SK-N-SH (cell line): ENCODE data around the gene UGT1A3. TPM values are rescaled to one million over a fixed set of nuclear protein-coding genes. Genes with fewer than 3 reads are reported as not detected.

ENCODE experiments used
- CTCF ChIA-PET: fragments of 300-600, 350-600 bp; formaldehyde crosslinking; extraction: SDS; loops from one replicate; lab custom pipeline; 2021; lab: Yijun Ruan, JAX
- POLR2A ChIA-PET: fragments of 350-600 bp; sonication (Branson Sonifier 250); formaldehyde crosslinking; extraction: SDS; loops from one replicate; lab custom pipeline; 2020; ENCODE audit warnings: antibody characterized with exemption, inconsistent platforms; lab: Yijun Ruan, JAX
- DNase-seq: peaks from one replicate; pipeline ENCODE4 v3.0.0; 2012
- H2AFZ ChIP-seq: fragments of 200-600 bp; sonication (generic); 2 replicates; pipeline ENCODE4 v1.8.1; 2016; ENCODE audit warnings: antibody characterized with exemption, mild to moderate bottlenecking, low read depth
- H3F3A ChIP-seq: fragments of 200-600 bp; sonication (generic); replicated peaks from 2 replicates; pipeline ENCODE3; 2016; ENCODE audit warnings: antibody characterized with exemption, mild to moderate bottlenecking; ENCODE audit not compliant: insufficient read depth
- H3K27ac ChIP-seq, 2 experiments: fragments of 200-500 bp in 1 of 2; fragments of 200-600 bp in 1 of 2; sonication (Bioruptor generic) in 1 of 2; sonication (generic), shearing (Covaris generic) in 1 of 2; 2 replicates each; pipeline versions ENCODE4 v1.5.1 to v1.6.1; 2014 to 2016; ENCODE audit warnings: low read depth in 2 of 2, inconsistent platforms in 1 of 2, low read length in 1 of 2, mild to moderate bottlenecking in 1 of 2, mixed read lengths in 1 of 2
- H3K27me3 ChIP-seq: fragments of 200-600 bp; sonication (generic), shearing (Covaris generic); 2 replicates; pipeline ENCODE4 v1.6.1; 2016; ENCODE audit warnings: mixed run types; ENCODE audit not compliant: insufficient read depth
- H3K36me3 ChIP-seq, 2 experiments: fragments of 200-500 bp in 1 of 2; fragments of 200-600 bp in 1 of 2; sonication (Bioruptor generic) in 1 of 2; sonication (generic) in 1 of 2; replicated peaks in 1 of 2; 2 replicates each; pipeline versions ENCODE3 to v1.5.1; 2014 to 2016; ENCODE audit warnings: low read length in 1 of 2, mild to moderate bottlenecking in 1 of 2; ENCODE audit not compliant: insufficient read depth in 2 of 2, control insufficient read depth in 1 of 2
- H3K4me1 ChIP-seq, 2 experiments: fragments of 200-500 bp in 1 of 2; fragments of 200-600 bp in 1 of 2; sonication (Bioruptor generic) in 1 of 2; sonication (generic), shearing (Covaris generic) in 1 of 2; 2 replicates each; pipeline versions ENCODE4 v1.5.1 to v1.6.1; 2014 to 2016; ENCODE audit warnings: low read depth in 1 of 2, low read length in 1 of 2, mixed run types in 1 of 2; ENCODE audit not compliant: insufficient read depth in 2 of 2, control insufficient read depth in 1 of 2
- H3K4me2 ChIP-seq: fragments of 200-600 bp; sonication (generic), shearing (Covaris generic); 2 replicates; pipeline ENCODE4 v1.6.1; 2017; ENCODE audit warnings: mixed run types
- H3K4me3 ChIP-seq, 2 experiments: fragments of 200-500 bp in 1 of 2; fragments of 200-600 bp in 1 of 2; sonication (Bioruptor generic) in 1 of 2; sonication (generic), shearing (Covaris generic) in 1 of 2; 2 replicates each; pipeline versions ENCODE4 v1.5.1 to v1.8.1; 2014 to 2016; ENCODE audit warnings: low read depth in 2 of 2, inconsistent platforms in 1 of 2, low read length in 1 of 2, mild to moderate bottlenecking in 1 of 2, mixed read lengths in 1 of 2, moderate library complexity in 1 of 2
- H3K79me2 ChIP-seq: fragments of 200-600 bp; sonication (generic); 2 replicates; pipeline ENCODE4 v1.8.1; 2017; ENCODE audit warnings: mild to moderate bottlenecking; ENCODE audit not compliant: insufficient read depth
- H3K9ac ChIP-seq: fragments of 200-600 bp; sonication (generic); 2 replicates; pipeline ENCODE4 v1.6.1; 2017; ENCODE audit warnings: mixed run types
- H3K9me2 ChIP-seq: fragments of 200-600 bp; sonication (generic); 2 replicates; pipeline ENCODE4 v1.6.1; 2017; ENCODE audit warnings: mixed run types
- H3K9me3 ChIP-seq: fragments of 200-600 bp; sonication (generic); 2 replicates; pipeline ENCODE4 v1.6.1; 2017; ENCODE audit warnings: mixed run types, mild to moderate bottlenecking, moderate library complexity
- H4K20me1 ChIP-seq: fragments of 200-600 bp; sonication (generic); 2 replicates; pipeline ENCODE4 v1.6.1; 2017; ENCODE audit warnings: mild to moderate bottlenecking, mixed run types; ENCODE audit not compliant: insufficient read depth
- CTCF ChIP-seq: fragments of 200-600 bp; sonication (generic); IDR thresholded peaks from 2 replicates; pipeline ENCODE4 v1.6.1; 2017; ENCODE audit warnings: antibody characterized with exemption, mild to moderate bottlenecking, moderate library complexity
- ELF1 ChIP-seq: IDR thresholded peaks from 2 replicates; pipeline ENCODE4 v1.4.0; 2012
- EP300 ChIP-seq, 2 experiments: IDR thresholded peaks; 2 replicates each; pipeline versions ENCODE4 v1.4.0 to v1.6.1; 2012; ENCODE audit warnings: borderline replicate concordance in 1 of 2, low read depth in 1 of 2, low read length in 1 of 2
- EZH2phosphoT487 ChIP-seq: fragments of 200-600 bp; sonication (generic); IDR thresholded peaks from 2 replicates; pipeline ENCODE4 v1.6.1; 2017; ENCODE audit warnings: low read depth, mixed run types, mild to moderate bottlenecking, antibody characterized with exemption, moderate library complexity, borderline replicate concordance
- FOXJ3 ChIP-seq: sonication (generic); formaldehyde crosslinking; IDR thresholded peaks from 2 replicates; pipeline ENCODE4 v1.5.1; 2020; ENCODE audit warnings: mild to moderate bottlenecking, missing genetic modification reagents
- FOXM1 ChIP-seq: IDR thresholded peaks from 2 replicates; pipeline ENCODE4 v1.4.0; 2012; ENCODE audit warnings: low read depth, mild to moderate bottlenecking
- GABPA ChIP-seq: IDR thresholded peaks from 2 replicates; pipeline ENCODE4 v1.4.0; 2012; ENCODE audit warnings: low read depth, mild to moderate bottlenecking
- IRF3 ChIP-seq: fragments of 150-350 bp; IDR thresholded peaks from 2 replicates; pipeline ENCODE4 v1.6.1; 2016; ENCODE audit warnings: mild to moderate bottlenecking, low read depth, low read length
- JUND ChIP-seq: IDR thresholded peaks from 2 replicates; pipeline ENCODE4 v1.4.0; 2012
- MEF2A ChIP-seq: IDR thresholded peaks from 2 replicates; pipeline ENCODE4 v1.4.0; 2012; ENCODE audit warnings: low read depth, borderline replicate concordance
- MXI1 ChIP-seq: IDR thresholded peaks from 2 replicates; pipeline ENCODE4 v1.6.1; 2012; ENCODE audit warnings: mild to moderate bottlenecking, low read depth, low read length, improper control_type of control experiment
- POLR2AphosphoS5 ChIP-seq: IDR thresholded peaks from 2 replicates; pipeline ENCODE4 v1.6.1; 2012; ENCODE audit warnings: low read depth, low read length
- RAD21 ChIP-seq: IDR thresholded peaks from 2 replicates; pipeline ENCODE4 v1.6.1; 2012; ENCODE audit warnings: mild to moderate bottlenecking, low read length
- RCOR1 ChIP-seq: fragments of 150-350 bp; IDR thresholded peaks from 2 replicates; pipeline ENCODE4 v1.6.1; 2017; ENCODE audit warnings: antibody characterized with exemption, low read length
- RFX5 ChIP-seq: IDR thresholded peaks from 2 replicates; pipeline ENCODE4 v1.6.1; 2012; ENCODE audit warnings: mild to moderate bottlenecking, improper control_type of control experiment, low read length
- SIN3A ChIP-seq: IDR thresholded peaks from 2 replicates; pipeline ENCODE4 v1.6.1; 2012; ENCODE audit warnings: low read depth, mild to moderate bottlenecking, low read length, moderate library complexity, borderline replicate concordance
- TAF1 ChIP-seq: IDR thresholded peaks from 2 replicates; pipeline ENCODE4 v1.6.1; 2012; ENCODE audit warnings: low read depth, mild to moderate bottlenecking, low read length, moderate library complexity, borderline replicate concordance
- TEAD4 ChIP-seq: IDR thresholded peaks from 2 replicates; pipeline ENCODE4 v1.4.0; 2012; ENCODE audit warnings: mild to moderate bottlenecking, borderline replicate concordance; ENCODE audit not compliant: insufficient read depth
- USF1 ChIP-seq: IDR thresholded peaks from 2 replicates; pipeline ENCODE4 v1.4.0; 2012; ENCODE audit warnings: low read depth, borderline replicate concordance
- USF2 ChIP-seq: fragments of 150-350 bp; IDR thresholded peaks from 2 replicates; pipeline ENCODE4 v1.6.1; 2017; ENCODE audit warnings: antibody characterized with exemption, low read length, low read depth, borderline replicate concordance
- WGBS: methylation state at CpG from one replicate; pipeline ENCODE4 v1.1.6; 2017; ENCODE audit warnings: low lambda C conversion rate; 5-methylcytosine and 5-hydroxymethylcytosine counted together
- polyA plus RNA-seq, 3 experiments: library from polyadenylated mRNA; depleted of rRNA; stranded (reverse); fragments of >200 nt; gene quantifications; 2 replicates each; pipeline ENCODE4 v1.2.3, GENCODE V29; 2012

The UGT1A3 gene
- polyA plus RNA-seq, 1 of the 3 experiments (the other 2 are of a cell fraction) = not detected

- H3K9me2 ChIP-seq = no peaks in the 10 kb centered on the region
- H3K4me3 ChIP-seq = no peak overlapping the region
- no peak overlapping the region for H2AFZ ChIP-seq
- TF ChIP-seq USF1 (no peak), EZH2phosphoT487 (no peak), RFX5 (no peak), EP300 (IDR thresholded peaks at IDR 0.05; ENCODE audit: borderline replicate concordance in 1 of 2, low read depth in 1 of 2, low read length in 1 of 2) (no peak), CTCF (no peak), GABPA (no peak), USF2 (no peak), ELF1 (no peak), JUND (no peak), TEAD4 (no peak), IRF3 (no peak), RAD21 (no peak), POLR2AphosphoS5 (no peak), RCOR1 (no peak), MXI1 (no peak), TAF1 (no peak), FOXM1 (no peak), MEF2A (no peak), FOXJ3 (CRISPR knock-in tag) (no peak), SIN3A (no peak)
- no peaks in the 10 kb centered on the region for H3K36me3 ChIP-seq
- H3K27ac ChIP-seq = no peak overlapping the region
- H3K4me2 ChIP-seq = no peak overlapping the region
- H3K4me1 ChIP-seq = no peaks in the 10 kb centered on the region
- H3K9ac ChIP-seq = no peak overlapping the region
- no peaks in the 10 kb centered on the region; the same call in 1 of the 2 replicates for H3K27me3 ChIP-seq
- no peaks in the 10 kb centered on the region for H3K79me2 ChIP-seq
- ChIA-PET CTCF (no interaction called here), POLR2A (no interaction called here)
- no peaks in the 10 kb centered on the region for H3F3A ChIP-seq
- no peaks in the 10 kb centered on the region for H4K20me1 ChIP-seq
- WGBS = 66% methylated on average over 3 of the region's 4 CpGs
- H3K9me3 ChIP-seq = no peaks in the 10 kb centered on the region; the same call in 1 of the 2 replicates
- no peak for DNase-seq
Measured at GRCh38 chr2:233811087-233811486, 82.2 kb downstream of the UGT1A3 start.
